BLaER1 treated with 17β-estradiol and CSF1 and Interleukin-3, amounts not matched to agents 10 nM and 100 nM (cell line): ENCODE data around the gene SPTBN1.

Experiments
- H3K27ac ChIP-seq, 11 experiments: shearing (Covaris generic); formaldehyde crosslinking; 2 replicates each; pipeline ENCODE4 v1.8.1; 2022
- H3K27me3 ChIP-seq, 11 experiments: shearing (Covaris generic); formaldehyde crosslinking; 2 replicates each; pipeline ENCODE4 v1.8.1; 2022
- H3K36me3 ChIP-seq, 11 experiments: shearing (Covaris generic); formaldehyde crosslinking; 2 replicates each; pipeline ENCODE4 v1.8.1; 2022
- H3K4me1 ChIP-seq, 10 experiments: shearing (Covaris generic); formaldehyde crosslinking; 2 replicates each; pipeline ENCODE4 v1.8.1; 2022
- H3K4me2 ChIP-seq, 11 experiments: shearing (Covaris generic); formaldehyde crosslinking; 2 replicates each; pipeline ENCODE4 v1.8.1; 2022
- H3K4me3 ChIP-seq, 10 experiments: shearing (Covaris generic); formaldehyde crosslinking; 2 replicates each; pipeline ENCODE4 v1.8.1; 2022
- H3K9ac ChIP-seq, 11 experiments: shearing (Covaris generic); formaldehyde crosslinking; 2 replicates each; pipeline ENCODE4 v1.8.1; 2022
- H3K9me3 ChIP-seq, 11 experiments: shearing (Covaris generic); formaldehyde crosslinking; replicated peaks in 1 of 11; 2 replicates each; pipeline ENCODE4 v1.8.1; 2022
- H4K20me1 ChIP-seq, 11 experiments: shearing (Covaris generic); formaldehyde crosslinking; 2 replicates each; pipeline ENCODE4 v1.8.1; 2022
- Cebpa-rat ChIP-seq, 11 experiments: shearing (Covaris generic); IDR thresholded peaks; 2 replicates each; pipeline ENCODE4 v1.8.1; 2022

The SPTBN1 gene

DNA sequence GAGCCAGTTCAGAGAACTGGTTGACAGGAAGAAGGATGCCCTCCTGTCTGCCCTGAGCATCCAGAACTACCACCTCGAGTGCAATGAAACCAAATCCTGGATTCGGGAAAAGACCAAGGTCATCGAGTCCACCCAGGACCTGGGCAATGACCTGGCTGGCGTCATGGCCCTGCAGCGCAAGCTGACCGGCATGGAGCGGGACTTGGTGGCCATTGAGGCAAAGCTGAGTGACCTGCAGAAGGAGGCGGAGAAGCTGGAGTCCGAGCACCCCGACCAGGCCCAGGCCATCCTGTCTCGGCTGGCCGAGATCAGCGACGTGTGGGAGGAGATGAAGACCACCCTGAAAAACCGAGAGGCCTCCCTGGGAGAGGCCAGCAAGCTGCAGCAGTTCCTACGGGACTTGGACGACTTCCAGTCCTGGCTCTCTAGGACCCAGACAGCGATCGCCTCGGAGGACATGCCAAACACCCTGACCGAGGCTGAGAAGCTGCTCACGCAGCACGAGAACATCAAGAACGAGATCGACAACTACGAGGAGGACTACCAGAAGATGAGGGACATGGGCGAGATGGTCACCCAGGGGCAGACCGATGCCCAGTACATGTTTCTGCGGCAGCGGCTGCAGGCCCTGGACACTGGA lies 174.9 kb downstream of the SPTBN1 start:
- peak overlapping the region; percentile 3 to 93 (median 78); a peak in 18 of 22 replicates for H3K4me2 ChIP-seq
- no peak for TF ChIP-seq Cebpa-rat (IDR thresholded peaks at IDR 0.05)
- peaks cover 52 to 99% (median 91%) of the 10 kb centered on the region in 11 experiments for H3K36me3 ChIP-seq

DNA sequence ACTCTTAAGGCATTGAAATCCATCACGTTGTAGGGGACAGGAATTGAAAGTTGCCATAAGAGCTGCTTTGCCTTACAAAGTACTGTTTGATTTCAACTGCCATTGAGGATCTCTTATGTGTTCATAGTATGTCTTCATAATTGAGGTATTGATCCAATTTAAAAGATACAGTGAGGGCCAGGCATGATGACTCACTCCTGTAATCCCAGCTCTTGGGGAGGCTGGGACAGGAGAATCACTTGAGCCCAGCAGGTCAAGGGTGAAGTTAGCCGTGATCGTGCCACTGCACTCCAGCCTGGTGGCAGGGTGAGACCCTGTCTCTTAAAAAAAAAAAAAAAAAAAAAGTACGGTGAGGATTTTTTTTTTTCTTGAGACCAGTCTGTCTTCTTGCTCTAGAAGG lies 175.6 kb downstream of the SPTBN1 start:
- Histone ChIP-seq H3K4me2 (peak overlapping the region; percentile 3 to 93 (median 78); a peak in 20 of 22 replicates), H3K9ac (peak overlapping the region in 5 of 11 experiments; percentile 5 to 77 (median 75); a peak in 7 of 22 replicates), H4K20me1 (peaks cover 0 to 80% (median 46%) of the 10 kb centered on the region in 11 experiments; a peak in 14 of 22 replicates), H3K4me1 (peaks cover 63 to 99% (median 98%) of the 10 kb centered on the region in 10 experiments), H3K9me3 (no peaks in the 10 kb centered on the region), H3K27ac (peak overlapping the region in 6 of 11 experiments; percentile 73 to 84 (median 82); a peak in 13 of 22 replicates), H3K27me3 (no peaks in the 10 kb centered on the region), H3K36me3 (peaks cover 50 to 99% (median 91%) of the 10 kb centered on the region in 11 experiments), H3K4me3 (peak overlapping the region in 1 of 10 experiments; percentile 7; a peak in 2 of 20 replicates)
- no peak for TF ChIP-seq Cebpa-rat (IDR thresholded peaks at IDR 0.05)

More for the DNA sequence above, 174.9 kb downstream of the SPTBN1 start:
- Histone ChIP-seq H3K27me3 (no peaks in the 10 kb centered on the region), H3K4me3 (peak overlapping the region in 1 of 10 experiments; percentile 2; a peak in 2 of 20 replicates), H4K20me1 (peaks cover 0 to 79% (median 39%) of the 10 kb centered on the region in 11 experiments; a peak in 14 of 22 replicates), H3K9me3 (0 out of 22 replicates have a peak, but pooled peaks cover 0 to 2% (median 0%) of the 10 kb centered on the region in 11 experiments), H3K4me1 (peaks cover 58 to 99% (median 98%) of the 10 kb centered on the region in 10 experiments), H3K27ac (peak overlapping the region in 5 of 11 experiments; percentile 26 to 84 (median 82); a peak in 9 of 22 replicates), H3K9ac (peak overlapping the region in 3 of 11 experiments; percentile 5 to 77 (median 77); a peak in 6 of 22 replicates)

DNA sequence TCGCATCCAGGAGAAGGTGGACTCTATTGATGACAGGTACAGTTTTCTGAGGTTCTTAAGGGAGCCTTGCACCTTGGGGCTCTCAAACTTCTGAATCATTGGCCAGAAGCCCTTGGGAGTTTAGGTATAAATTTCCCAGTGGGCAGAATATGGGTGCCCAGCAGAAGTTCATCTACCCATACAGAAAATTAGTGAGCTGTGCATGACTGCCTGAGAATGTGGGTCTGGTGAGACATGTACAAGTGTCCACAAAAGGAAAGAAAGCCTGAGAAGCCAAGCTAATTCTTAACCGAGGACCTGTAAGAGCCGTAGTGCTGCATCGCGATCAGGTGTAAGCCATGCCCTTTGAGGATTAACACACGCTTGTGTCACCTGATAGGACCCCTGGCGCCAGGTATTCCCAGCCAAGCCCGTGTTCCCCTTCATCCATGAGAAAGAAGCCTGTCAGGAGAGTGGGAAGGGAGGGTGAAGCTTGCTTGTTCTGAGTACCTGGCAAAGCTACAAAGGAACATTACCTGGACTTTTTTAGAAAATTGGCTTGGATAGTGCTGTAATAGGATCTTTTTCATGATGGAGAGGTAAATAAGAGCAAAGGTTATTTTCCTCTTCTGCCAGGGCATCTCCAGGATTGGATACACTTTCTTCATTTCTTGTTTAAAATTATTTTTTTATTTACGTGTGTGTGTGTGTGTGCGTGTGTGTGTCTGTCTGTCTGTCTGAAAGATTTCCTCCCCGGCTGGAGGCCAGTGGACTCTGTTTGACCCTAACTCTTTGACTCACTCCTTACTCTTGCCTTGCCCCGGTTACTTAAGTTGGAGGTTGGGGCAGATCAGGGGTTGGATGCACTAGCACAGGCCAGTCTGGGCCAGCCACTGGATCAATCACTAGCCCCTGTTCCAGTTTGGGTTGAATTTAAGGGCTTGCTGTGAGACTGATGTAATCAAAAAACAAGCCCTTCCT lies 176.9 kb downstream of the SPTBN1 start:
- peaks cover 0 to 84% (median 40%) of the 10 kb centered on the region in 11 experiments; a peak in 14 of 22 replicates for H4K20me1 ChIP-seq
- H3K4me2 ChIP-seq, result peak overlapping the region; percentile 72 to 93 (median 78); a peak in 21 of 22 replicates
- no peak for TF ChIP-seq Cebpa-rat (IDR thresholded peaks at IDR 0.05)
- no peaks in the 10 kb centered on the region for H3K9me3 ChIP-seq
- H3K4me1 ChIP-seq, result peaks cover 76 to 100% (median 100%) of the 10 kb centered on the region in 10 experiments
- H3K9ac ChIP-seq, result peak overlapping the region in 8 of 11 experiments; percentile 6 to 77 (median 67); a peak in 13 of 22 replicates
- H3K4me3 ChIP-seq, result peak overlapping the region in 5 of 10 experiments; percentile 1 to 52 (median 37); a peak in 7 of 20 replicates
- peak overlapping the region in 9 of 11 experiments; percentile 5 to 84 (median 76); a peak in 16 of 22 replicates for H3K27ac ChIP-seq
- H3K27me3 ChIP-seq, result no peaks in the 10 kb centered on the region
- peaks cover 42 to 100% (median 92%) of the 10 kb centered on the region in 11 experiments for H3K36me3 ChIP-seq

DNA sequence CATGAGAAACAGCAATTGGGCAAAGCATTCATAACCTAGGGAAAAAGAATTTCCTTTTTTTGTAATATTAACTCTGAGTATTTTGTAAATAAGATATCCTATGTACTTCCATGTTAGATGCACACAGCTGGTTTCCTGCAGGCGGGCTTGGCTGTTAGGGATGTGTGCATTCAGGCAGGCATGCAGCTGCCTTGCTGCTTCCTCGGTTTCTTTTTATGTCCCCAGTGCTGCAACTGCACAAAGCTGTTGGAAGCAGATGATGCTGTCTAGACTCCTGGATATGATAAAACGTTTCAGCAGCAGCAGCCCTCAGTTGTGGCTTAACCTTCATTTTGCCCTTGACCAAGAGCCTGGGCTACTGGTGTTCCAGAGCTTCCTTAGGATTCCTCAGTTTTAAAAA lies 177.9 kb downstream of the SPTBN1 start:
- peaks cover 32 to 100% (median 92%) of the 10 kb centered on the region in 11 experiments for H3K36me3 ChIP-seq
- H4K20me1 ChIP-seq, result peaks cover 0 to 82% (median 43%) of the 10 kb centered on the region in 11 experiments; a peak in 14 of 22 replicates
- TF ChIP-seq Cebpa-rat (IDR thresholded peaks at IDR 0.05), result no peak
- H3K4me3 ChIP-seq, result peak overlapping the region in 7 of 10 experiments; percentile 1 to 52 (median 33); a peak in 8 of 20 replicates
- H3K4me1 ChIP-seq, result peaks cover 86 to 100% (median 100%) of the 10 kb centered on the region in 10 experiments
- peak overlapping the region in 9 of 11 experiments; percentile 52 to 84 (median 76); a peak in 17 of 22 replicates for H3K27ac ChIP-seq
- peak overlapping the region in 8 of 11 experiments; percentile 52 to 77 (median 67); a peak in 16 of 22 replicates for H3K9ac ChIP-seq
- H3K9me3 ChIP-seq, result no peaks in the 10 kb centered on the region
- peak overlapping the region; percentile 72 to 93 (median 78) for H3K4me2 ChIP-seq
- no peaks in the 10 kb centered on the region for H3K27me3 ChIP-seq

DNA sequence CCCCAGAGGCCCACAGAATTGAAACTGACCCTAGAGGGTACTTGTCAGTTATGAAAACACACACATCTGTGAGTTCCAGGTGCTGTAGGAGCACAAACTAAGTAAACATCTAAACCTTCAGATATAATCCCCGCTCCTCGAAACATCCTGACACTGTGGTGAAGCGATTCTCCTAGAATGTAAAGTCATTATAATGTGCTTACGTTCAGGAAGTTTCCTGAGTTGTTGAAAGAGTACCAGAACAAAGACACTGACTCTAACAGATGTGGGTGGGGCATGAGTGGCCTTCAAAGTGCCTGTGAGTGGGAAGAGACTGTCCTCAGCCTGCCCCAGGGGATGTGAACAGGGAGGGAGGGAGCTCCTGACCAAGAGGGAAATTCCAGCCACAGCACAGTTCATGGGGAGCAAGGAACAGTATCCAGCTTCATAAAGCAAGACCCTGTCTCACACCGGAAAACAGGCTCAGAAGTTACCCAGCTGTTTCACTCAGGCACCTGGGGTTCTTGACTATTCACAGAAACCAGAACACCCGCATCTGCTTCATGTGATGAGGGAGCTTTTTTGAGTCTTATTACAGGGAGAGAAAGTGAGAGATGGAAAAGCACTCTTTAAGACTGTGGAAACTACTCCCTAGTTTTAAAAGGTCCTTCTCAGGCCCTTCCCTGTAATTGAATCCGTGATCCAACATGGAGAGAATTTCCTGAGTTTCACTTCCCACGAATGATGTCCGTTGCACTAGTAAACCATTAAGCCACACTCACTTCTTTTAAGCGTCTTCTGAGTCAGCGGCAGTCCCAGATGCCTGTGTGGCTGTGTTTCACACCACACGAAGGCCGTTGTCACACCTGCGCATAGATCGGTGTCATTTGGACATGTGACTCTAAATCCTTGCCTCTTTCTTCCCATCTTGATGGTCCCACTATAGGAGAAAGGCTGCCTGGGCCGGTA lies 178.7 kb downstream of the SPTBN1 start:
- no peak for TF ChIP-seq Cebpa-rat (IDR thresholded peaks at IDR 0.05)
- peak overlapping the region; percentile 72 to 93 (median 78) for H3K4me2 ChIP-seq
- H3K27ac ChIP-seq, result peak overlapping the region in 9 of 11 experiments; percentile 52 to 84 (median 76); a peak in 18 of 22 replicates

DNA sequence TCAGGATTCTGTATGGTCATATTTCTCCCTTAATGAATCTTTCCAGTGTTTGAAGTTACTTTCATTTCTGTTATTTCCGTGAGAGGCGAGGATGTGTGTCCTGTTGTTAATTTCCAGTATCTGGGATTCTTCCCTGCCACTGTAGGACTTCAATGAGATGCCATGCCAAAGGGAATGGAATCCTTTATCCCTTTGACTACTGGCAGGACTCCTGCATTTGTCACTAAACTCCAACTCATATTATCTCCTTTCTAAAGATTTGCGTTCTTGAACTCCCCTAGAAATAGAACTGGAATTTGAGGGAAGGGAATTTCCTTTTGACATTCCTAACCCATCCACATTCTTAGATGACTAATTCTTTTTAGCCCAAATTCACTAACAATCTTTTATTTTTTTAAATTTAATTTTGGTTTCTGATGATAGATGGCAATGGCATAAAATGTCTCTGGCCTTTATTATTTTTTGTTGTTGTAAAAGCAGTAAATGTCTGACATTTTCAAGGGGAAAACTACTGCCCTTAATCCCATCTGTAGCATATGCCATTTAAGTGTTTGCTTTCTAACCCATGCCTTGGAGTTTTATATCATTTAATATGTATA lies 179.5 kb downstream of the SPTBN1 start:
- H3K4me3 ChIP-seq, result peak overlapping the region in 2 of 10 experiments; percentile 44 to 52; a peak in 3 of 20 replicates
- peaks cover 0 to 84% (median 54%) of the 10 kb centered on the region in 11 experiments; a peak in 14 of 22 replicates for H4K20me1 ChIP-seq
- peak overlapping the region in 8 of 11 experiments; percentile 52 to 77 (median 67); a peak in 11 of 22 replicates for H3K9ac ChIP-seq
- peak overlapping the region; percentile 72 to 93 (median 78) for H3K4me2 ChIP-seq
- H3K36me3 ChIP-seq, result peaks cover 17 to 100% (median 92%) of the 10 kb centered on the region in 11 experiments
- H3K4me1 ChIP-seq, result peaks cover 85 to 97% (median 91%) of the 10 kb centered on the region in 10 experiments
- H3K9me3 ChIP-seq, result no peaks in the 10 kb centered on the region
- peak overlapping the region in 8 of 11 experiments; percentile 52 to 84 (median 78); a peak in 17 of 22 replicates for H3K27ac ChIP-seq
- TF ChIP-seq Cebpa-rat (IDR thresholded peaks at IDR 0.05), result no peak
- no peaks in the 10 kb centered on the region for H3K27me3 ChIP-seq

More for the DNA sequence above, 178.7 kb downstream of the SPTBN1 start:
- Histone ChIP-seq H3K4me3 (peak overlapping the region in 7 of 10 experiments; percentile 10 to 52 (median 33); a peak in 10 of 20 replicates), H3K27me3 (no peaks in the 10 kb centered on the region), H3K9ac (peak overlapping the region in 9 of 11 experiments; percentile 25 to 77 (median 61); a peak in 17 of 22 replicates), H3K4me1 (peaks cover 90 to 100% (median 98%) of the 10 kb centered on the region in 10 experiments), H4K20me1 (peaks cover 0 to 82% (median 46%) of the 10 kb centered on the region in 11 experiments; a peak in 15 of 22 replicates), H3K9me3 (no peaks in the 10 kb centered on the region), H3K36me3 (peaks cover 24 to 100% (median 92%) of the 10 kb centered on the region in 11 experiments)
